Gastrocnemius medialis (tissue), 4 donors: ENCODE measurements around the gene SPDYC.

Experiments
- POLR2A ChIP-seq, 2 donors: fragments of 450-650 bp; IDR thresholded peaks; one replicate each; pipeline ENCODE4 v1.6.1; 2017; ENCODE audit warnings: antibody characterized with exemption in 2 of 2, mild to moderate bottlenecking in 2 of 2, moderate library complexity in 2 of 2
- TF ChIP-seq, protein P1 (sequence below), 5 experiments: fragments of 450-650 bp in 3 of 5; fragments of 200-600 bp in 2 of 5; sonication (generic) in 2 of 5; IDR thresholded peaks in 4 of 5; conservative IDR thresholded peaks in 1 of 5; 1 replicate in 4 of 5; 2 replicates in 1 of 5; pipeline ENCODE4 v1.5.1; 2016 to 2019; ENCODE audit warnings: antibody characterized with exemption in 5 of 5, mild to moderate bottlenecking in 3 of 5, moderate library complexity in 3 of 5

DNA sequence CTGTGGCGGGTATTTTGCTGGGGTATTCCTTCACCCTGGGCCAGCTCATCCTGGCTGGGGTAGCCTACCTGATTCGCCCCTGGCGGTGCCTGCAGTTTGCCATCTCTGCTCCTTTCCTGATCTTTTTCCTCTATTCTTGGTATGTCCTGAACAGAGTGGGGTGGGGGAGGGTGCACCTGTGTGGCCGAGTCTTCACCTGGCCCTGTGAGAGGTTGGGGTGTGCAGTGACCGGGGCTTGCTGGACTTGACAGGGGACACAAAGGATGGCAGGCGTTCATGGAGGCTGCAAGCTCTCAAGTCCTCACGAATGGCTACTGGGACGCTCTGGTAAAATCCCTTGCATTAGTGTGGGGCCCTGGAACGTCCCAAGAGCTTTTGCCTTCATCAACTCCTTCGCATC is 51.0 kb downstream of the SPDYC start:
- TF ChIP-seq, protein P1, sequence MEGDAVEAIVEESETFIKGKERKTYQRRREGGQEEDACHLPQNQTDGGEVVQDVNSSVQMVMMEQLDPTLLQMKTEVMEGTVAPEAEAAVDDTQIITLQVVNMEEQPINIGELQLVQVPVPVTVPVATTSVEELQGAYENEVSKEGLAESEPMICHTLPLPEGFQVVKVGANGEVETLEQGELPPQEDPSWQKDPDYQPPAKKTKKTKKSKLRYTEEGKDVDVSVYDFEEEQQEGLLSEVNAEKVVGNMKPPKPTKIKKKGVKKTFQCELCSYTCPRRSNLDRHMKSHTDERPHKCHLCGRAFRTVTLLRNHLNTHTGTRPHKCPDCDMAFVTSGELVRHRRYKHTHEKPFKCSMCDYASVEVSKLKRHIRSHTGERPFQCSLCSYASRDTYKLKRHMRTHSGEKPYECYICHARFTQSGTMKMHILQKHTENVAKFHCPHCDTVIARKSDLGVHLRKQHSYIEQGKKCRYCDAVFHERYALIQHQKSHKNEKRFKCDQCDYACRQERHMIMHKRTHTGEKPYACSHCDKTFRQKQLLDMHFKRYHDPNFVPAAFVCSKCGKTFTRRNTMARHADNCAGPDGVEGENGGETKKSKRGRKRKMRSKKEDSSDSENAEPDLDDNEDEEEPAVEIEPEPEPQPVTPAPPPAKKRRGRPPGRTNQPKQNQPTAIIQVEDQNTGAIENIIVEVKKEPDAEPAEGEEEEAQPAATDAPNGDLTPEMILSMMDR (IDR thresholded peaks at IDR 0.05 in 4 of 5, conservative IDR thresholded peaks at IDR 0.05 in 1 of 5) = no peak
- TF ChIP-seq POLR2A (IDR thresholded peaks at IDR 0.05) = no peak
